Lower leg skin (tissue), 3 donors: ENCODE data around the gene TLE2.

ENCODE experiments used
- POLR2A ChIP-seq, 2 donors: fragments of 450-650 bp; IDR thresholded peaks; one replicate each; pipeline ENCODE4 v1.6.1; 2016 to 2017; ENCODE audit warnings: antibody characterized with exemption in 2 of 2, mild to moderate bottlenecking in 1 of 2, moderate library complexity in 1 of 2
- TF ChIP-seq, protein P1 (sequence below), 3 donors: fragments of 450-650 bp; IDR thresholded peaks; one replicate each; pipeline ENCODE4 v1.5.1; 2016; ENCODE audit warnings: antibody characterized with exemption in 3 of 3, mild to moderate bottlenecking in 3 of 3, moderate library complexity in 2 of 3

DNA sequence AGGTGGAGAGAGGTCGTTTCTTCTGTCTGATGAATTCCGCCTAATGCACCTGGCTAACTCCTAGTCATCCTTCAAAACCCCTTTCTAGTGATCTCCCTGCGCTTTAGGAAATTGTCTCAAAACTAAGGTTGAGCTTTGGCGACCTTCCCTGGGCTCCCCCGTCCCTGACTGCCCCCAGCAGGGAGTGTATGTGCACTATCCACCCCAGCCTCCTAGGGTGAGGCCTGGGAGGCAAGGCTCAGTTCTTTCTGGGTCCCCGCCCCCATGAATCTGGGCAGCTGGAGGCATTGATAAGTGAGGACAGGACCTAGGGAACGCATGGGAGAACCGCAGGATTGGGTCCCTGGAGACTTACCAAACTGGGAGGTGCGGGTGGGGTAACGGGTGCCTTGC is 51.3 kb downstream of the TLE2 start:
- TF ChIP-seq, protein P1, sequence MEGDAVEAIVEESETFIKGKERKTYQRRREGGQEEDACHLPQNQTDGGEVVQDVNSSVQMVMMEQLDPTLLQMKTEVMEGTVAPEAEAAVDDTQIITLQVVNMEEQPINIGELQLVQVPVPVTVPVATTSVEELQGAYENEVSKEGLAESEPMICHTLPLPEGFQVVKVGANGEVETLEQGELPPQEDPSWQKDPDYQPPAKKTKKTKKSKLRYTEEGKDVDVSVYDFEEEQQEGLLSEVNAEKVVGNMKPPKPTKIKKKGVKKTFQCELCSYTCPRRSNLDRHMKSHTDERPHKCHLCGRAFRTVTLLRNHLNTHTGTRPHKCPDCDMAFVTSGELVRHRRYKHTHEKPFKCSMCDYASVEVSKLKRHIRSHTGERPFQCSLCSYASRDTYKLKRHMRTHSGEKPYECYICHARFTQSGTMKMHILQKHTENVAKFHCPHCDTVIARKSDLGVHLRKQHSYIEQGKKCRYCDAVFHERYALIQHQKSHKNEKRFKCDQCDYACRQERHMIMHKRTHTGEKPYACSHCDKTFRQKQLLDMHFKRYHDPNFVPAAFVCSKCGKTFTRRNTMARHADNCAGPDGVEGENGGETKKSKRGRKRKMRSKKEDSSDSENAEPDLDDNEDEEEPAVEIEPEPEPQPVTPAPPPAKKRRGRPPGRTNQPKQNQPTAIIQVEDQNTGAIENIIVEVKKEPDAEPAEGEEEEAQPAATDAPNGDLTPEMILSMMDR (IDR thresholded peaks at IDR 0.05): no peak
- TF ChIP-seq POLR2A (IDR thresholded peaks at IDR 0.05): no peak
